Neural progenitor cell (in vitro differentiated cells): Measurements from ENCODE around the gene CTNNA1.

Source experiments
- EZH2 ChIP-seq: fragments of 200-600 bp; sonication (generic); IDR thresholded peaks from 2 replicates; pipeline ENCODE4 v1.6.1; 2017; ENCODE audit warnings: antibody characterized with exemption, mild to moderate bottlenecking, moderate library complexity
- TF ChIP-seq, protein P1 (sequence below): fragments of 200-600 bp; sonication (generic); IDR thresholded peaks from 2 replicates; pipeline ENCODE4 v1.5.1; 2017; ENCODE audit warnings: antibody characterized with exemption, mild to moderate bottlenecking

DNA sequence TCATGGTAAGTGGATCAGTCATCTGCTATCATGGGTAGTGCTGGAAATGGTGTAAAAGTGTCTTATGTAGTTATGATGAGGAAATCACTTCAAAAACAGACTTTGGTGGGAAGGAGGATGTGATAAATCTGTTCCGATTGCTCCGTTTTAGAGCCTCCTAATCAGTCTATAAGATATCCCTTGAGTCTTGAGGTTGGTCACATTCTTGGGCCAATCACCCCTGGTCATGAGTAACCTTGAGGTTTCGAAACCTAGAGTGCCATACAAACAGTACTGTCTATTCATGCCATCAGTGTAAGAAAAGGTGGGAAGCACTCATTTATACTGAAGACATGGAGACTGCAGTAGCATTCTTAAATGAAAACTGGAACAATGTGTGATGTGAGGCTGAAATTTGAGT is 76.1 kb downstream of the CTNNA1 start:
- TF ChIP-seq, protein P1, sequence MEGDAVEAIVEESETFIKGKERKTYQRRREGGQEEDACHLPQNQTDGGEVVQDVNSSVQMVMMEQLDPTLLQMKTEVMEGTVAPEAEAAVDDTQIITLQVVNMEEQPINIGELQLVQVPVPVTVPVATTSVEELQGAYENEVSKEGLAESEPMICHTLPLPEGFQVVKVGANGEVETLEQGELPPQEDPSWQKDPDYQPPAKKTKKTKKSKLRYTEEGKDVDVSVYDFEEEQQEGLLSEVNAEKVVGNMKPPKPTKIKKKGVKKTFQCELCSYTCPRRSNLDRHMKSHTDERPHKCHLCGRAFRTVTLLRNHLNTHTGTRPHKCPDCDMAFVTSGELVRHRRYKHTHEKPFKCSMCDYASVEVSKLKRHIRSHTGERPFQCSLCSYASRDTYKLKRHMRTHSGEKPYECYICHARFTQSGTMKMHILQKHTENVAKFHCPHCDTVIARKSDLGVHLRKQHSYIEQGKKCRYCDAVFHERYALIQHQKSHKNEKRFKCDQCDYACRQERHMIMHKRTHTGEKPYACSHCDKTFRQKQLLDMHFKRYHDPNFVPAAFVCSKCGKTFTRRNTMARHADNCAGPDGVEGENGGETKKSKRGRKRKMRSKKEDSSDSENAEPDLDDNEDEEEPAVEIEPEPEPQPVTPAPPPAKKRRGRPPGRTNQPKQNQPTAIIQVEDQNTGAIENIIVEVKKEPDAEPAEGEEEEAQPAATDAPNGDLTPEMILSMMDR = no peak
- no peak for TF ChIP-seq EZH2
